Activated T-helper 17 cell treated with anti-CD3 and anti-CD28 coated beads, Interleukin-2, amount 50 U/mL, for 72 hours (primary cell): ENCODE data around the gene CNOT1. TPM values are rescaled to one million over a fixed set of nuclear protein-coding genes. Genes with fewer than 3 reads are reported as not detected.

ENCODE experiments used
- total RNA-seq, 2 donors: library from RNA; stranded (reverse); gene quantifications; one replicate each; pipeline ENCODE4 v1.2.3, GENCODE V29; 2022

The CNOT1 gene
- total RNA-seq, 2 donors from 2014 or later: 258 to 299 TPM

Other genes with a start within 250 kb of the CNOT1 start
- gene GINS3, start 237.4 kb downstream of the CNOT1 start, total RNA-seq: 10 to 100 TPM; 14.7 to 25.3 TPM
- 1 to 10 TPM in 1 of 2 donors, under 1 TPM in 1; 0.95 to 7.2 TPM for gene NDRG4, start 129.7 kb downstream of the CNOT1 start, total RNA-seq
- gene SETD6, start 114.3 kb downstream of the CNOT1 start, total RNA-seq: 10 to 100 TPM in 1 of 2 donors, 1 to 10 TPM in 1; 8.9 to 16.2 TPM
- 1 to 10 TPM; 4.6 to 9.0 TPM for gene SLC38A7, start 54.9 kb upstream of the CNOT1 start, total RNA-seq
- gene GOT2, start 104.5 kb upstream of the CNOT1 start, total RNA-seq: 100 to 1,000 TPM in 1 of 2 donors, 10 to 100 TPM in 1; 70.7 to 126 TPM